ENCODE measurements around the gene STK10.

Gene STK10

DNA sequence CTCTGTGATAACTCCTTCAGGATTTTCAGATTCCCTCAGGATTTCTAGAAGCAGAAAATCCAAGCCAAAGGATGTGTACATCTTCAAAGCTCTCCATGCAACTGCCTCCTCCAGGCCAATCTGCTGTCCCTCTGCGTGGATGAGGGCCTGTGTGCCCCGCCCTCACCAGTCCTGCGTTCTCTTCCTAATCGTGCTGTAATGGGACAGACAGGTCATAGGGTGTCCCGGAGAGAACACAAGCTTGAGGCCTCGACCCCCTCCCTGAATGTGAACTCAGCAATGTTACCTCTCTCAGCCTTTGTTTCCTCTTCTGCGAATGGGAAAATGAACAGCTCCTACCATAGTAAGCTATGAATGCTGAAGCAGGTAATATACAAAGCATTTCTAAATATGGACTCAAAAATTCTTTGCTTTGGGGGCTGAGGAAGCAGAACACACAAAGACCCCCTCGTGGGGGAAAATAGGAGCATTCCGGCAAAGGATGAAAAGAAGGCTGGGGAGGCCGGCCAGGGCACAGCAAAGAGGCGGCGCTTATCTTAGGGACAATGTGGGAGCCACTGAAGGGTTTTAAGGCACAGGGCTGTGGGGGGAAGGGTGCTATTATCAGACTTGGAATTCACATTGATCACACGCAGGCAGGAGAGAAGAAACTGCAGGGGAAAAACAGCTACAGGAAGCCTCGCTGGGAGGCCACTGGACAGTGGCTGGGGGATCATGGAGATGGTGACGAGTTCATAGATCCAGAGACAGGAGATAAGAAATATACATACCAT lies 124.4 kb downstream of the STK10 start:
- H3K9me2 ChIP-seq (replicated peaks; ENCODE audit: control insufficient read depth, low read length): no peaks in the 10 kb centered on the region
- H3K27ac ChIP-seq (ENCODE audit: low read depth, low read length): no peak overlapping the region
- H3K4me3 ChIP-seq (ENCODE audit: low read length): no peak overlapping the region
- H3K27me3 ChIP-seq (ENCODE audit: control insufficient read depth, low read length): no peaks in the 10 kb centered on the region
- no peak overlapping the region for H3K4me2 ChIP-seq (ENCODE audit: low read length)
- H3K9me3 ChIP-seq (ENCODE audit: control insufficient read depth, insufficient read depth, low read length): no peaks in the 10 kb centered on the region
- TF ChIP-seq, protein P1, sequence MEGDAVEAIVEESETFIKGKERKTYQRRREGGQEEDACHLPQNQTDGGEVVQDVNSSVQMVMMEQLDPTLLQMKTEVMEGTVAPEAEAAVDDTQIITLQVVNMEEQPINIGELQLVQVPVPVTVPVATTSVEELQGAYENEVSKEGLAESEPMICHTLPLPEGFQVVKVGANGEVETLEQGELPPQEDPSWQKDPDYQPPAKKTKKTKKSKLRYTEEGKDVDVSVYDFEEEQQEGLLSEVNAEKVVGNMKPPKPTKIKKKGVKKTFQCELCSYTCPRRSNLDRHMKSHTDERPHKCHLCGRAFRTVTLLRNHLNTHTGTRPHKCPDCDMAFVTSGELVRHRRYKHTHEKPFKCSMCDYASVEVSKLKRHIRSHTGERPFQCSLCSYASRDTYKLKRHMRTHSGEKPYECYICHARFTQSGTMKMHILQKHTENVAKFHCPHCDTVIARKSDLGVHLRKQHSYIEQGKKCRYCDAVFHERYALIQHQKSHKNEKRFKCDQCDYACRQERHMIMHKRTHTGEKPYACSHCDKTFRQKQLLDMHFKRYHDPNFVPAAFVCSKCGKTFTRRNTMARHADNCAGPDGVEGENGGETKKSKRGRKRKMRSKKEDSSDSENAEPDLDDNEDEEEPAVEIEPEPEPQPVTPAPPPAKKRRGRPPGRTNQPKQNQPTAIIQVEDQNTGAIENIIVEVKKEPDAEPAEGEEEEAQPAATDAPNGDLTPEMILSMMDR (IDR thresholded peaks at IDR 0.05; ENCODE audit: low read depth, low read length, poor library complexity, severe bottlenecking): no peak
- TF ChIP-seq EZH2phosphoT487 (IDR thresholded peaks at IDR 0.05; ENCODE audit: borderline replicate concordance, low read length): no peak
- H3K79me2 ChIP-seq (ENCODE audit: control insufficient read depth, low read length): no peaks in the 10 kb centered on the region
- H4K20me1 ChIP-seq (ENCODE audit: control insufficient read depth, insufficient read depth, low read depth, low read length): no peaks in the 10 kb centered on the region
- H3K36me3 ChIP-seq (ENCODE audit: control insufficient read depth, low read length): peaks cover 18% of the 10 kb centered on the region
- no peaks in the 10 kb centered on the region for H3F3A ChIP-seq (ENCODE audit: control insufficient read depth, insufficient read depth)
- H3K4me1 ChIP-seq (ENCODE audit: control insufficient read depth, low read length): no peaks in the 10 kb centered on the region

DNA sequence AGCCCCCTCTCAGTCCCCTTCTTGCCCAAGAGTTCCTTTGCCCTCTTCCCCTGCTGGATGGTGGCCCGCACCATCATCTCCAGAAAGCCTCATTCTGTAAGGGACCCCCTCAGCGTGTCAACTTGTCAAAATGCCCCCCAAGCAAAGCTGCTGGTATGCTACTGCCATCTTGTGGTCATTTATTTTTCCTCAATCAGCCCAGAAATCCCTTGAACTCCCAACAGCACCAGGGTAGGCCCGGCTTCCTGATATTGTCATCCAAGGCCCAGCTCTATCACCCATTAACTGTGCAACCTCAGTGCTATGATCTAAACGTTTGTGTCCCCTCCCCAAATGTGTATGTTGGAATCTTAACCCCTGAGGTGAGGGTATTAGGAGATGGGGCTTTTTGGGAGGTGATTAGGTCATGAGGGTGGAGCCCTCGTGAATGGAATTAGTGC lies 128.3 kb downstream of the STK10 start:
- Histone ChIP-seq H3K4me2 (ENCODE audit: low read length) (no peak overlapping the region), H3K4me3 (ENCODE audit: low read length) (no peak overlapping the region), H3K9me3 (ENCODE audit: control insufficient read depth, insufficient read depth, low read length) (no peaks in the 10 kb centered on the region), H3K27ac (ENCODE audit: low read depth, low read length) (no peak overlapping the region), H4K20me1 (ENCODE audit: control insufficient read depth, insufficient read depth, low read depth, low read length) (no peaks in the 10 kb centered on the region), H3K4me1 (ENCODE audit: control insufficient read depth, low read length) (no peaks in the 10 kb centered on the region), H3F3A (ENCODE audit: control insufficient read depth, insufficient read depth) (no peaks in the 10 kb centered on the region), H3K36me3 (ENCODE audit: control insufficient read depth, low read length) (peaks cover 22% of the 10 kb centered on the region), H3K9me2 (replicated peaks; ENCODE audit: control insufficient read depth, low read length) (no peaks in the 10 kb centered on the region), H3K79me2 (ENCODE audit: control insufficient read depth, low read length) (no peaks in the 10 kb centered on the region), H3K27me3 (ENCODE audit: control insufficient read depth, low read length) (no peaks in the 10 kb centered on the region)
- TF ChIP-seq, protein P1 (IDR thresholded peaks at IDR 0.05; ENCODE audit: low read depth, low read length, poor library complexity, severe bottlenecking): peak; percentile 75
- TF ChIP-seq EZH2phosphoT487 (IDR thresholded peaks at IDR 0.05; ENCODE audit: borderline replicate concordance, low read length): no peak

DNA sequence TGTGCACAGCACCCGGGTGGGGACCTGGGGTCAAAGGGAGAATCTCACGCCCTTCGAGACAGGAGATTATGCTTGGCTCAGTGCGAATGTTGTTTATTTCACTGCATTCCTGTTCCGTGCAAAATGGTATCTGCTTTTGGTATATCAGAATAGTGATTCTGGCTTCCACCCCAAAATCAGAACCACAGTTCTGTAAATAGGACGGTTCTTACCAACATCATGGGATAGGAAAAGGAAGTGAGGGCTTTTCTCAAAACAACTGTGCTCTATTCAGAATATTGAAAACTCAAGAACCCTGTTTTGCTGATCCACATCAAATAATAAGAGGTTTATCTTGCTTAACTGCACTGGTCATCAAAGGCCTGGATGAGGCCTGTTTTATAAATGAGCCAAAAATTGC lies 129.9 kb downstream of the STK10 start:
- Histone ChIP-seq H3K36me3 (ENCODE audit: control insufficient read depth, low read length) (peaks cover 17% of the 10 kb centered on the region), H3K9me2 (replicated peaks; ENCODE audit: control insufficient read depth, low read length) (no peaks in the 10 kb centered on the region), H3F3A (ENCODE audit: control insufficient read depth, insufficient read depth) (no peaks in the 10 kb centered on the region), H3K4me1 (ENCODE audit: control insufficient read depth, low read length) (no peaks in the 10 kb centered on the region), H3K27ac (ENCODE audit: low read depth, low read length) (no peak overlapping the region), H4K20me1 (ENCODE audit: control insufficient read depth, insufficient read depth, low read depth, low read length) (no peaks in the 10 kb centered on the region), H3K79me2 (ENCODE audit: control insufficient read depth, low read length) (no peaks in the 10 kb centered on the region), H3K9me3 (ENCODE audit: control insufficient read depth, insufficient read depth, low read length) (no peaks in the 10 kb centered on the region), H3K4me3 (ENCODE audit: low read length) (no peak overlapping the region), H3K27me3 (ENCODE audit: control insufficient read depth, low read length) (no peaks in the 10 kb centered on the region), H3K4me2 (ENCODE audit: low read length) (no peak overlapping the region)
- TF ChIP-seq, protein P1 (IDR thresholded peaks at IDR 0.05; ENCODE audit: low read depth, low read length, poor library complexity, severe bottlenecking): no peak
- no peak for TF ChIP-seq EZH2phosphoT487 (IDR thresholded peaks at IDR 0.05; ENCODE audit: borderline replicate concordance, low read length)

Data from DOHH2 (cell line).